Natural killer cell (primary cell): ENCODE results near the gene CHST11. TPM values are rescaled to one million over a fixed set of nuclear protein-coding genes. Genes with fewer than 3 reads are reported as not detected.

Experiments
- ATAC-seq, 3 donors: fragments of 150-1000 bp in 2 of 3; fragments of 200-7000 bp in 1 of 3; cut with Tn5 transposase; 1 replicate in 1 of 3; 2 replicates in 2 of 3; pipeline ENCODE4 v1.10.0; 2021; ENCODE audit warnings: mild to moderate bottlenecking in 2 of 3, moderate library complexity in 2 of 3
- DNase-seq, 2 donors: peaks; one replicate each; pipeline versions ENCODE4 v3.0.0 to v3.0.0-alpha.2; 2013 to 2021; ENCODE audit warnings: mixed read lengths in 1 of 2
- H3K27ac ChIP-seq: one replicate; pipeline ENCODE4 v1.5.1; 2013; ENCODE audit warnings: mild to moderate bottlenecking, low read length
- H3K27me3 ChIP-seq: one replicate; pipeline ENCODE4 v1.6.1; 2013; ENCODE audit warnings: low read length; ENCODE audit not compliant: control insufficient read depth, insufficient read depth
- H3K36me3 ChIP-seq: one replicate; pipeline ENCODE4 v1.6.1; 2013; ENCODE audit warnings: low read length; ENCODE audit not compliant: control insufficient read depth, insufficient read depth
- H3K4me1 ChIP-seq: one replicate; pipeline ENCODE4 v1.6.1; 2013; ENCODE audit warnings: low read length; ENCODE audit not compliant: control insufficient read depth, insufficient read depth
- H3K4me3 ChIP-seq: one replicate; pipeline ENCODE4 v1.5.1; 2013; ENCODE audit warnings: low read length
- H3K9me3 ChIP-seq: one replicate; pipeline ENCODE4 v1.6.1; 2013; ENCODE audit warnings: low read length; ENCODE audit not compliant: control insufficient read depth, insufficient read depth
- H3K27ac Mint-ChIP-seq, 2 donors: one replicate each; pipeline ENCODE4 v1.8.0; 2022; ENCODE audit warnings: mild to moderate bottlenecking in 2 of 2, mixed read lengths in 2 of 2, moderate library complexity in 1 of 2
- H3K27me3 Mint-ChIP-seq, 2 donors: one replicate each; pipeline ENCODE4 v1.8.0; 2022; ENCODE audit warnings: low read depth in 2 of 2, mixed read lengths in 2 of 2
- H3K36me3 Mint-ChIP-seq: one replicate; pipeline ENCODE4 v1.8.0; 2022; ENCODE audit warnings: mixed read lengths
- H3K4me1 Mint-ChIP-seq, 2 donors: one replicate each; pipeline ENCODE4 v1.8.0; 2022; ENCODE audit warnings: mixed read lengths in 2 of 2
- H3K4me3 Mint-ChIP-seq: one replicate; pipeline ENCODE4 v1.8.0; 2022; ENCODE audit warnings: mild to moderate bottlenecking, moderate library complexity, mixed read lengths
- H3K9me3 Mint-ChIP-seq, 2 donors: one replicate each; pipeline ENCODE4 v1.8.0; 2022; ENCODE audit warnings: mixed read lengths in 2 of 2
- CTCF ChIP-seq: fragments of 200-600 bp; IDR thresholded peaks from one replicate; pipeline ENCODE4 v1.8.0; 2022; ENCODE audit warnings: antibody characterized with exemption
- WGBS: methylation state at CpG from one replicate; pipeline ENCODE4 v1.1.7; 2013; ENCODE audit warnings: missing lambda C conversion rate; ENCODE audit not compliant: insufficient coverage; 5-methylcytosine and 5-hydroxymethylcytosine counted together
- intact Hi-C: fragments of 100-400 bp; cut with micrococcal nuclease; formaldehyde crosslinking; loops from one replicate; pipeline ENCODE4 v1.14.2; 2022
- total RNA-seq, 4 donors: library from RNA; stranded (reverse); fragments of 120-200 nt in 1 of 4; gene quantifications; one replicate each; pipeline versions ENCODE4 v1.2.3 to v1.2.4, GENCODE V29; 2013 to 2022

Gene CHST11
- total RNA-seq, 3 donors from 2014 or later (not counting 1 experiment from before 2014, with no cell fraction given): 85.3 to 118 (median 96.1) TPM

GRCh38 chr12:104730763-104731162 lies 274.0 kb downstream of the CHST11 start:
- DNase-seq (no peak), ATAC-seq (no peak)
- H3K36me3 ChIP-seq: no peaks in the 10 kb centered on the region
- no peak overlapping the region for H3K27ac ChIP-seq
- WGBS: 94% methylated on average over 4 of the region's 4 CpGs
- no peak overlapping the region for H3K4me3 Mint-ChIP-seq
- TF ChIP-seq CTCF: no peak
- H3K27me3 Mint-ChIP-seq: no peaks in the 10 kb centered on the region
- no peaks in the 10 kb centered on the region for H3K9me3 ChIP-seq
- H3K4me1 Mint-ChIP-seq: peaks cover 77 to 82% of the 10 kb centered on the region in 2 donors
- no peaks in the 10 kb centered on the region for H3K9me3 Mint-ChIP-seq
- intact Hi-C loops: no loop called here
- H3K27ac Mint-ChIP-seq: peak overlapping the region in 1 of 2 donors; percentile 24
- peaks cover 50% of the 10 kb centered on the region for H3K4me1 ChIP-seq
- no peaks in the 10 kb centered on the region for H3K27me3 ChIP-seq
- no peaks in the 10 kb centered on the region for H3K36me3 Mint-ChIP-seq
- H3K4me3 ChIP-seq: no peak overlapping the region

- Mint-ChIP-seq H3K27ac (peak overlapping the region in 1 of 2 donors; percentile 38), H3K27me3 (no peaks in the 10 kb centered on the region), H3K4me1 (peaks cover 76 to 86% of the 10 kb centered on the region in 2 donors), H3K4me3 (no peak overlapping the region), H3K9me3 (no peaks in the 10 kb centered on the region), H3K36me3 (no peaks in the 10 kb centered on the region)
- DNase-seq: peak in 1 of 2 donors; percentile 53
- WGBS: 82% methylated on average over 6 of the region's 6 CpGs
- no peaks in the 10 kb centered on the region for H3K9me3 ChIP-seq
- ATAC-seq: peak; percentile 58 to 64 (median 60)
- no peak overlapping the region for H3K27ac ChIP-seq
- H3K27me3 ChIP-seq: no peaks in the 10 kb centered on the region
- peaks cover 69% of the 10 kb centered on the region for H3K4me1 ChIP-seq
- TF ChIP-seq CTCF: no peak
- no peak overlapping the region for H3K4me3 ChIP-seq
- intact Hi-C loops: no loop called here
- H3K36me3 ChIP-seq: no peaks in the 10 kb centered on the region
Measured at GRCh38 chr12:104733717-104734175, 277.0 kb downstream of the CHST11 start.

GRCh38 chr12:104734541-104735095 lies 277.9 kb downstream of the CHST11 start:
- no peaks in the 10 kb centered on the region for H3K27me3 Mint-ChIP-seq
- H3K4me1 Mint-ChIP-seq: peaks cover 76 to 86% of the 10 kb centered on the region in 2 donors
- H3K36me3 Mint-ChIP-seq: no peaks in the 10 kb centered on the region
- DNase-seq: no peak
- H3K27ac ChIP-seq: no peak overlapping the region
- no peaks in the 10 kb centered on the region for H3K36me3 ChIP-seq
- whole genome bisulfite sequencing: 90% methylated on average over 6 of the region's 6 CpGs
- H3K27ac Mint-ChIP-seq: peak overlapping the region; percentile 86 to 89
- peaks cover 71% of the 10 kb centered on the region for H3K4me1 ChIP-seq
- H3K9me3 ChIP-seq: no peaks in the 10 kb centered on the region
- no peak overlapping the region for H3K4me3 ChIP-seq
- TF ChIP-seq CTCF: no peak
- no peak overlapping the region for H3K4me3 Mint-ChIP-seq
- ATAC-seq: no peak
- H3K9me3 Mint-ChIP-seq: no peaks in the 10 kb centered on the region
- intact Hi-C loops: no loop called here
- H3K27me3 ChIP-seq: no peaks in the 10 kb centered on the region

GRCh38 chr12:104735801-104736200 lies 279.1 kb downstream of the CHST11 start:
- peaks cover 77 to 87% of the 10 kb centered on the region in 2 donors for H3K4me1 Mint-ChIP-seq
- no peaks in the 10 kb centered on the region for H3K27me3 Mint-ChIP-seq
- TF ChIP-seq CTCF: no peak
- H3K36me3 Mint-ChIP-seq: no peaks in the 10 kb centered on the region
- 56% methylated on average over 5 of the region's 5 CpGs for whole genome bisulfite sequencing
- no peaks in the 10 kb centered on the region for H3K9me3 Mint-ChIP-seq
- no peak overlapping the region for H3K4me3 ChIP-seq
- H3K9me3 ChIP-seq: no peaks in the 10 kb centered on the region
- intact Hi-C loops: no loop called here
- H3K4me3 Mint-ChIP-seq: no peak overlapping the region
- H3K27ac Mint-ChIP-seq: peak overlapping the region; percentile 86 to 89
- no peaks in the 10 kb centered on the region for H3K36me3 ChIP-seq
- H3K27ac ChIP-seq: no peak overlapping the region
- H3K4me1 ChIP-seq: peaks cover 76% of the 10 kb centered on the region
- ATAC-seq (no peak), DNase-seq (no peak)
- no peaks in the 10 kb centered on the region for H3K27me3 ChIP-seq
